HG02884 (cell line): ENCODE data around the gene CUX1.
"Not testable (repeated sequence)": the region's sequence is repeated elsewhere in the genome, so short reads cannot be mapped to it uniquely, and the experiment has no call there.

Experiments used
- ATAC-seq: cut with Tn5 transposase; IDR thresholded peaks from one replicate; pipeline ENCODE4 v1.9.1; 2021; ENCODE audit warnings: mild to moderate bottlenecking, moderate library complexity; ENCODE audit not compliant: unreplicated experiment

CUX1 gene

GRCh38 chr7:101792682-101793071, 24.7 kb upstream of the CUX1 start:
- not testable (repeated sequence) for ATAC-seq

- ATAC-seq: no peak
Observed at GRCh38 chr7:101795461-101795860, 22.0 kb upstream of the CUX1 start.

- ATAC-seq: not testable (repeated sequence)
Observed at GRCh38 chr7:101798173-101798572, 19.3 kb upstream of the CUX1 start.

GRCh38 chr7:101803203-101804087, 14.0 kb upstream of the CUX1 start:
- ATAC-seq: no peak

GRCh38 chr7:101804088-101804963, 13.1 kb upstream of the CUX1 start:
- ATAC-seq: no peak

GRCh38 chr7:101804967-101805366, 12.5 kb upstream of the CUX1 start:
- ATAC-seq: no peak

DNA sequence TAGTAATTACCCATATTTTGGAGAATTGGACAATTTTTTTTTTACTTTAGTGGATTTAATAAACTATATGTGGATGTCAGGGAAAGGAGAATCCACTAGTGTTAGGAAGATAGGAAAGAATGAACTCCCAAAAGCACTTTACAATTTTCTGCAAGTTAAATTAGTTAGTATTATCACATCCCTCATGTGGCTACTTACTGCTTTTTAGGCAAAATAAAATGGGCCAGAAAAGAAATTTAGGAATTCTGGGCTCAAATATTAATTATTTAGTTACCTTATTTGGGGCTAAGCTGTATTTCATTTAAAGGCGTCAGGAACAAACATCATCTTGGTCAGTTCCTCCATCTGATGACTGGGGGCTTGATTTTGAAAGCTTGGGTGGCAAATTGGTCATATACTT, 4.8 kb upstream of the CUX1 start:
- ATAC-seq: no peak

GRCh38 chr7:101813402-101814019, 3.9 kb upstream of the CUX1 start:
- ATAC-seq: no peak

GRCh38 chr7:101814081-101814990, 3.1 kb upstream of the CUX1 start:
- ATAC-seq: no peak

DNA sequence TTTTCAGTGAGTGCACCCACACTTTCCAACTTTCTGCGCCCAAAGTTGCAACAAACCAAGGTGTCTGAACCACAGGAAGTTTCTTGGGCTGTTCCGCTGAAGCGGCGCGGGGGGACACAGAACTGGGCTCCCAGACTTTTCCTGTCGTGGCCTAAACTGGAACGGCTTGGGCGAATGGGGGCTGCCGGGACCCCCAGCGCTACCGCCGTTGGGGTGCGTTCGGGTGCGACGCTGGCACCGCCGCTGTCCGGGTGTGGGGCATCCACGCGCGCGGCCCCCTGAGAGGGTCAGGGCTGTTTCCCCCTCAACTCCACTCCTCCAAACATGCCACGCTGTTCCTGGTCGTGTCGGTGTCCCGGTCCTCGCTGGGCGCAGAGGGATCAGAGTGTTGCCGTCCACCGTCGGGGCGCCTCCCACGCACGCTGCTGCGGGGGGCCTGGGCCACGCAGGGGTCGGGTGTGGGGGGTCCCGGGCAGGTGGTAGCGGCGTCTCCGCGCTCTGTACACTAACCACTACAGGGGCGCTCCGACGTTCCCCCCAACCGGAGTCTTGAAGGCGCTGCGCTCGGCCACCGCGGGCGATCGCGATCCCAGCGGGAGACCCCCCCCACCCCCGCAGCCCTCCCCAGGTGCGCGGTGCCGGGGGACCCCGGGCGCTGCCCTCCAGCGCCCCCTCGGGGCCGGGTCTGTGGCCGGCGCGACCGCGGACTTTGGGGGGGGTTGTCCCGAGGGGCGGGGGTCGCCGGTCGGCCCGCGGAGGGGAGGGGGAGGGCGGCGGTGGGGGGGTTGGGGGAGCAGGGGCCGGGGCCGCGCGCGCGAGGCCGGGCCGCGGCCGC, 2.2 kb upstream of the CUX1 start:
- ATAC-seq: peak; percentile 36

DNA sequence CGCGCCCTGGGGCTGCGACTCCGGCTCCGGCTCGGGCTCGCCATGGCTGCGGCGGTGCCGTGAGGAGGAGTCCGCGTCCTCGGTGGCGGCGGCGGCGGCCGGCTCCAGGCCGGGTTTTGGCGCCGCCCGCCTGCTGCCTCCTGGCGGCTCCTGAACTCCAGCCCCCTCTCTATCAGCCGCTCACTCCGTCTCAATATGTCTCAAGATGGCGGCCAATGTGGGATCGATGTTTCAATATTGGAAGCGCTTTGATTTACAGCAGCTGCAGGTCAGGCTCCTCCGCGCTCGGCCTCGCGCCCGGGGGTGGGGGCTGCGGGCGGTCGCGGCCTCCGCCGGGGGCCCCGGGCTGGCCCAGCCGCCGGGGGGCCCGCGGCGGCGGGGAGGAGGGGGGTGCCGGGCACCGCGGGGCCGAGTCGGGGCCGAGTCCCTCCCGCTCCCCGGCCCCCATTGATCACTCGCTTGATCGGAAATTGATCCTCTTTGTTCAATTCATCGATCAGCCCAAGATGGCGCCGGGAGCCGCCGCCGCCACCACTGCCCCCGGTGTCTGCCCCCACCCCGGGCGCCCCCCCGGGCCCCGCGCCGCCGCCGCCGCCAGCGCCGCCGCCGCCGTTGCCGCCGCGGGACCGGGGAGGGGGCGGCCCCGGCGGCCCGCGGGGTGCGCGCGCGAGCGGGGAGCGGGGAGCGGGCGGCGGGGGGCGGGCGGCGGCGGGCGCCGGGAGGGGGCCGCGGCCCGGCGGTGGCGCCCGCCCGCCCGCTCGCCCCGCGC, 1.4 kb upstream of the CUX1 start:
- peak; percentile 51 for ATAC-seq

DNA sequence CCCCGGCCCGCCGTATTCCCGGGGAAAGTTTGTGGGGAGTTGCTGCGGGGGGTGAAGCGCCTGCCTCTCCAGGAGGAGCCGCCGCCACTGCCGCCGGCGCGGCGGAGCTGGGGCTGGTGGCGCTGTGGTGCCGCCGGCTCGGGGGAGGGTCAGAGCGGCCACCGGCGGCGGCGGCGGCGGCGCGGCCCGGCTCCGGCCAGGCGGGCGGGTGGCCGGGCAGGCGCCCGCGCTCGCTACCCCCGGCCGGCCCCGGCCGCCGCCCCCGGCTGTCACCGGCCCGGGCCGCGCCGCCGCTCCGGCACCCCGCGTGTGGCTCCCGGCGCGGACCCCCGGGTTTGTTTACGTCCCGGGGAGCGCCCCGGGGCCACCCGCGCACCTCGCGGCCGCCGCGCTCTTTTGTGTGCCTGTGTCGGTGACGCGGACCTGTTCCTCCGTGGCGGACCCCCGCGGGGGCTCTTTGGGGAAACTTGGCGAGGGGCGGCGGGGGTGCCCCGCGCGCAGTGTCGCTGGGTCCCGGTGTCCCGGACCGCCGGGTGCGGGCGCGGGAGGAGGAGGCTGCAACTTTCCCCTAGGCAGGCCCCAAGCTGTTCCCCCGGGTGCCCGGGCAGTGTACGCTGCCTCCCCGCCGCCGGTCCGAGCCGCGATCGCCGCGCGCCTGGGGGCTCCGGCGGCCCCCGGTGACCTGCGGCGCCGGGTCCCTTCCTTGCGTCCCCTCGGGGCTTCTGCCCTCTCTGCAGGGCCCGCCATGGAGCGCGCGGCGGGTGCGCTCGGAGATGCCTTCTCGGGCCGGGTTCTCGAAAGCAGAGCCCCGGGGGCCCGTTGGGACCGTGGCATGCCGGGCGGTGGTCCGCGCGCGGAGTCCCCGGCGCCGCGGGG, 593 bp upstream of the CUX1 start:
- ATAC-seq: no peak

- no peak for ATAC-seq
Observed at GRCh38 chr7:101818287-101819071, 1.1 kb downstream of the CUX1 start.

DNA sequence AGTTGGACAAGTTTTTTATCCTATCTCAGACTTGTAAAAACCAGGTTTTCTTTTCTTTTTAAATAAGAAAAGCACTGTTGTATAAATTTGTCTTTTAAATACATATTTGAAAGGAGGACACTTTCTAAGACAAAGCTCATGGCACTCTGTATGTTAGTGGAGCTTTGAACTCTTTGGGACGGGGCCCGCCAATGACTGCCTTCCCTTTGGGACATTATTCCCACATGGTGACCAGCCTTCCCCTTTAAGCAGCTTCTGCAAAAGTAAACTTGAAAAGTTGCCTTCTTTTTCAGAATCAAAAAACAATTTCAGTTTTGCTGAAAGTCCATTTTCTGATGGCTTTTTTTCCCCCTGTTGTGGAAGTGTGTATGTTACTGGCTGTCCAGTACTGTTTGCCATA, 1.8 kb downstream of the CUX1 start:
- ATAC-seq: no peak

DNA sequence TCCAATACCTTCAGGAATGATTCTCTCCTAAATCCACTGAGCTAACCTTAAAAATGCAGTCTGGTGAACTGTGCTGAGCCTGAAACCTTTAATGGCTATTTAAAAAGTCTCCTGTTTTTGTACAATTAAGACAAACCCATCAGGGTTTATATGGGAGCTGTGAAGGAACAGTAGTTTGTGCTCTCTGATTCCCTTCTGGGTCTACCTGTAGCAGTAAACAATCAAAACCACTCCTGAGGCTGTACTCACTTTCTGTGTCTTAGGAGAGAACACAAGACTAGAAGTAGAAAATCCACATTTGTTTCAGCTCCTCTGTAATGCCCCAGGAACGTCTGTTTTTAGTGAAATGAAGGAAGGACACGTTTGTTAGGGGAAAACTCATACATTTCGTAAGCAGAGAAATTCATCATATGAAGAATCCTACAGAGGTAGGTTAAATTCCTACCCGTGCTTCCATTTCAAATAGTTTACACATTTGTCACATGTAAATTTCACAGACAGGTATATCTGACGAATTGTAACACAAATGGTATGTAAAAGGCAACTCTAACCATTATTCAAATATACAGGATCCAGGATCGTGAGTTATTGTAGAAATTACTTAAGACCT, 2.6 kb downstream of the CUX1 start:
- no peak for ATAC-seq

GRCh38 chr7:101820703-101821102, 3.3 kb downstream of the CUX1 start:
- ATAC-seq: no peak

GRCh38 chr7:101822632-101823031, 5.2 kb downstream of the CUX1 start:
- ATAC-seq: not testable (repeated sequence)
